ENCODE measurements around the gene ANXA6. TPM values are rescaled to one million over a fixed set of nuclear protein-coding genes. Genes with fewer than 3 reads are reported as not detected.
A peak's percentile ranks its signal among the peaks of the same experiment; 100 is the strongest.

Gene ANXA6
- total and polyA plus RNA-seq, 9 of the 15 experiments (the other 6 are each of a cell fraction or from before 2014, with no cell fraction given), result 0.70 to 13.2 (median 8.3) TPM

DNA sequence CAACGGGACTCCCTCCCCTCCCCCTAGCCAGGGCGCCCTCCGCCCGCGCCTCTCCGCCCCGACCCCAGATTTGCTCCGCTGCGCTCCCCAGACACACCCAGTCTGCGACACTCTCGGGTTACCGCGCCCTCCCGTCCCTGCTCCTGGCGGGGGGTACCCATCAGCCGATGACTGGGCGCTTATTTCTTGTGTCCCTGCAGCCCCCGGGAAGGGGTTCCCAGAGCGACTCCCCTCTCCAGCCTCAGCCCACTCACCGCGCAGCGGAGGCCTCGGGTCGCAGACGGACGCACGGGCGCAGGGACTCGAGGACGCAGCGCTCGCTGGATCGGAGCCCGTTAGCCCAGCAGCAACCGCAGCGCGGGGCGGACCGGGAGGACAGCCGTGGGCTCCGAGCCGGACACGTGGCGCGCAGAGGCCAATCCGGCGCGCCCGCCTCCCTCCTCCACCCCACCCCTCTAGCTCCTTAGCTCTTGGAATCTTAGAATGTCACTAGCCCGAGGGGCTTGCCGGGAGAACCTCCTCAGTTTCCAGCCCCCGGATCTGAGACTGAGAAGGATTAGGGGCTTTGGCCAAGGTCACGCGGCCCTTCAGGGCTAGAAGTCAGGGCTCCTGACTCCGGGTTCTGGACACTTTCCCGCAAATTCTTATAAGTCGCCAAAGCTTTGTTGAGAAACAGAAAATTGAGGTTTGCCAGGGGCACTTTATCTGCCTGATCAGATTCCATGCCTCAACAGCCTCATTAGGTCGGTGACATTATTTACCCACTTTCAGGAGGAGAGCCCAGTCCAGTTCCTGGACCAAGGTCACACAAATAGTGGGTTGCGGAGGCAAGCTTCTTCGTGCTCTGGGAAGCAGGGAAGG is at the start of gene ANXA6 (continued):
- TF ChIP-seq ZNF766 (CRISPR knock-in tag; conservative IDR thresholded peaks at IDR 0.05), result peak; percentile 69
- TF ChIP-seq, protein P1, sequence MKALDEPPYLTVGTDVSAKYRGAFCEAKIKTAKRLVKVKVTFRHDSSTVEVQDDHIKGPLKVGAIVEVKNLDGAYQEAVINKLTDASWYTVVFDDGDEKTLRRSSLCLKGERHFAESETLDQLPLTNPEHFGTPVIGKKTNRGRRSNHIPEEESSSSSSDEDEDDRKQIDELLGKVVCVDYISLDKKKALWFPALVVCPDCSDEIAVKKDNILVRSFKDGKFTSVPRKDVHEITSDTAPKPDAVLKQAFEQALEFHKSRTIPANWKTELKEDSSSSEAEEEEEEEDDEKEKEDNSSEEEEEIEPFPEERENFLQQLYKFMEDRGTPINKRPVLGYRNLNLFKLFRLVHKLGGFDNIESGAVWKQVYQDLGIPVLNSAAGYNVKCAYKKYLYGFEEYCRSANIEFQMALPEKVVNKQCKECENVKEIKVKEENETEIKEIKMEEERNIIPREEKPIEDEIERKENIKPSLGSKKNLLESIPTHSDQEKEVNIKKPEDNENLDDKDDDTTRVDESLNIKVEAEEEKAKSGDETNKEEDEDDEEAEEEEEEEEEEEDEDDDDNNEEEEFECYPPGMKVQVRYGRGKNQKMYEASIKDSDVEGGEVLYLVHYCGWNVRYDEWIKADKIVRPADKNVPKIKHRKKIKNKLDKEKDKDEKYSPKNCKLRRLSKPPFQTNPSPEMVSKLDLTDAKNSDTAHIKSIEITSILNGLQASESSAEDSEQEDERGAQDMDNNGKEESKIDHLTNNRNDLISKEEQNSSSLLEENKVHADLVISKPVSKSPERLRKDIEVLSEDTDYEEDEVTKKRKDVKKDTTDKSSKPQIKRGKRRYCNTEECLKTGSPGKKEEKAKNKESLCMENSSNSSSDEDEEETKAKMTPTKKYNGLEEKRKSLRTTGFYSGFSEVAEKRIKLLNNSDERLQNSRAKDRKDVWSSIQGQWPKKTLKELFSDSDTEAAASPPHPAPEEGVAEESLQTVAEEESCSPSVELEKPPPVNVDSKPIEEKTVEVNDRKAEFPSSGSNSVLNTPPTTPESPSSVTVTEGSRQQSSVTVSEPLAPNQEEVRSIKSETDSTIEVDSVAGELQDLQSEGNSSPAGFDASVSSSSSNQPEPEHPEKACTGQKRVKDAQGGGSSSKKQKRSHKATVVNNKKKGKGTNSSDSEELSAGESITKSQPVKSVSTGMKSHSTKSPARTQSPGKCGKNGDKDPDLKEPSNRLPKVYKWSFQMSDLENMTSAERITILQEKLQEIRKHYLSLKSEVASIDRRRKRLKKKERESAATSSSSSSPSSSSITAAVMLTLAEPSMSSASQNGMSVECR (CRISPR knock-in tag; IDR thresholded peaks at IDR 0.05), result peak; percentile 68; the same call in 1 of the 2 replicates
- TF ChIP-seq POLR2A (conservative IDR thresholded peaks at IDR 0.05), result 0 out of 2 replicates have a peak, but pooled peaks have one; percentile 30
- TF ChIP-seq, protein P2, sequence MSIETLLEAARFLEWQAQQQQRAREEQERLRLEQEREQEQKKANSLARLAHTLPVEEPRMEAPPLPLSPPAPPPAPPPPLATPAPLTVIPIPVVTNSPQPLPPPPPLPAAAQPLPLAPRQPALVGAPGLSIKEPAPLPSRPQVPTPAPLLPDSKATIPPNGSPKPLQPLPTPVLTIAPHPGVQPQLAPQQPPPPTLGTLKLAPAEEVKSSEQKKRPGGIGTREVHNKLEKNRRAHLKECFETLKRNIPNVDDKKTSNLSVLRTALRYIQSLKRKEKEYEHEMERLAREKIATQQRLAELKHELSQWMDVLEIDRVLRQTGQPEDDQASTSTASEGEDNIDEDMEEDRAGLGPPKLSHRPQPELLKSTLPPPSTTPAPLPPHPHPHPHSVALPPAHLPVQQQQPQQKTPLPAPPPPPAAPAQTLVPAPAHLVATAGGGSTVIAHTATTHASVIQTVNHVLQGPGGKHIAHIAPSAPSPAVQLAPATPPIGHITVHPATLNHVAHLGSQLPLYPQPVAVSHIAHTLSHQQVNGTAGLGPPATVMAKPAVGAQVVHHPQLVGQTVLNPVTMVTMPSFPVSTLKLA (conservative IDR thresholded peaks at IDR 0.05), result peak; percentile 71 to 84
- peak; percentile 84 to 88; a peak in 3 of 4 replicates for TF ChIP-seq MAZ (CRISPR knock-in tag; conservative IDR thresholded peaks at IDR 0.05 in 1 of 2, IDR thresholded peaks at IDR 0.05 in 1 of 2)
- TF ChIP-seq ATF7 (IDR thresholded peaks at IDR 0.05), result peak; percentile 16
- no peak for TF ChIP-seq ZNF324 (CRISPR knock-in tag; IDR thresholded peaks at IDR 0.05)
- peak in 1 of 2 experiments; percentile 14; a peak in 1 of 4 replicates for TF ChIP-seq HDAC1 (IDR thresholded peaks at IDR 0.05)
- TF ChIP-seq NR2C2 (CRISPR knock-in tag; IDR thresholded peaks at IDR 0.05), result no peak
- TF ChIP-seq NR2C2 (tag; IDR thresholded peaks at IDR 0.05), result peak; percentile 36; the same call in 1 of the 2 replicates
- peak; percentile 31; the same call in 1 of the 2 replicates for TF ChIP-seq ZBTB7A (IDR thresholded peaks at IDR 0.05; ENCODE audit: borderline replicate concordance, control insufficient read depth, low read depth, low read length)
- no peak for TF ChIP-seq MTA1 (IDR thresholded peaks at IDR 0.05; ENCODE audit: borderline replicate concordance)
- peak; percentile 61; the same call in 1 of the 2 replicates for TF ChIP-seq BCOR (IDR thresholded peaks at IDR 0.05)
- peak; percentile 52 for TF ChIP-seq ZBTB1 (CRISPR knock-in tag; IDR thresholded peaks at IDR 0.05; ENCODE audit: borderline replicate concordance, low read depth)
- TF ChIP-seq LCOR (CRISPR knock-in tag; IDR thresholded peaks at IDR 0.05), result peak; percentile 65; the same call in 1 of the 2 replicates
- TF ChIP-seq RCOR1 (IDR thresholded peaks at IDR 0.05; ENCODE audit: borderline replicate concordance in 1 of 2, low read depth in 2 of 2, low read length in 2 of 2), result peak in 1 of 2 experiments; percentile 35; a peak in 1 of 4 replicates
- TF ChIP-seq NFIC (IDR thresholded peaks at IDR 0.05), result peak; percentile 69
- no peak for TF ChIP-seq HNRNPH1 (optimal IDR thresholded peaks at IDR 0.05; ENCODE audit: low read depth, low read length)
- no peak for TF ChIP-seq ATF1 (CRISPR knock-in tag; IDR thresholded peaks at IDR 0.05)
- TF ChIP-seq ATF1 (tag; IDR thresholded peaks at IDR 0.05), result 0 out of 2 replicates have a peak, but pooled peaks have one; percentile 41
- peak; percentile 56 for TF ChIP-seq CBFA2T2 (conservative IDR thresholded peaks at IDR 0.05)
- TF ChIP-seq EGR1 (conservative IDR thresholded peaks at IDR 0.05), result peak; percentile 26; the same call in 1 of the 2 replicates
